Activated CD8-positive, alpha-beta memory T cell treated with anti-CD3 and anti-CD28 coated beads for 24 hours (primary cell): ENCODE data around the gene PPP1R7.

Experiments
- DNase-seq: peaks from one replicate; pipeline ENCODE4 v3.0.0-alpha.2; 2020

PPP1R7 gene

GRCh38 chr2:241121008-241121407 is 29.3 kb upstream of the PPP1R7 start:
- no peak for DNase-seq

- DNase-seq, result no peak
Measured at GRCh38 chr2:241122376-241123002, 27.8 kb upstream of the PPP1R7 start.

- no peak for DNase-seq
Measured at GRCh38 chr2:241123816-241124536, 26.3 kb upstream of the PPP1R7 start.

GRCh38 chr2:241125626-241126025 is 24.6 kb upstream of the PPP1R7 start:
- no peak for DNase-seq

- no peak for DNase-seq
Measured at GRCh38 chr2:241126201-241126611, 24.1 kb upstream of the PPP1R7 start.

GRCh38 chr2:241126771-241127202 is 23.5 kb upstream of the PPP1R7 start:
- DNase-seq, result no peak

- no peak for DNase-seq
Measured at GRCh38 chr2:241128266-241128665, 22.0 kb upstream of the PPP1R7 start.

- DNase-seq, result no peak
Measured at GRCh38 chr2:241129086-241129871, 21.0 kb upstream of the PPP1R7 start.

- no peak for DNase-seq
Measured at GRCh38 chr2:241130316-241130715, 20.0 kb upstream of the PPP1R7 start.

GRCh38 chr2:241131531-241131930 is 18.7 kb upstream of the PPP1R7 start:
- no peak for DNase-seq

- no peak for DNase-seq
Measured at GRCh38 chr2:241132538-241133435, 17.5 kb upstream of the PPP1R7 start.

- no peak for DNase-seq
Measured at GRCh38 chr2:241133436-241133820, 16.8 kb upstream of the PPP1R7 start.

GRCh38 chr2:241134711-241135110 is 15.6 kb upstream of the PPP1R7 start:
- DNase-seq, result no peak

- no peak for DNase-seq
Measured at GRCh38 chr2:241135737-241136136, 14.5 kb upstream of the PPP1R7 start.

- no peak for DNase-seq
Measured at GRCh38 chr2:241136191-241136590, 14.1 kb upstream of the PPP1R7 start.

- DNase-seq, result no peak
Measured at GRCh38 chr2:241136661-241137260, 13.5 kb upstream of the PPP1R7 start.

GRCh38 chr2:241137276-241138190 is 12.7 kb upstream of the PPP1R7 start:
- no peak for DNase-seq

GRCh38 chr2:241138471-241138870 is 11.8 kb upstream of the PPP1R7 start:
- no peak for DNase-seq

GRCh38 chr2:241139531-241140444 is 10.5 kb upstream of the PPP1R7 start:
- no peak for DNase-seq

GRCh38 chr2:241140445-241140840 is 9.8 kb upstream of the PPP1R7 start:
- DNase-seq, result no peak
